Calu3 (cell line): ENCODE data around the gene ARL6IP5. TPM values are rescaled to one million over a fixed set of nuclear protein-coding genes. Genes with fewer than 3 reads are reported as not detected.

Experiments used
- BruUV-seq: library from RNA; stranded (reverse); fragments of 400-500 nt; replicated peaks from 2 replicates; lab custom pipeline; 2021; lab: Mats Ljungman, UMichigan
- CTCF ChIA-PET: fragments of 300-600 bp; sonication (Branson Sonifier 250); formaldehyde crosslinking; loops from one replicate; lab custom pipeline; 2022; ENCODE audit warnings: antibody characterized with exemption; lab: Charles Lee
- DNase-seq: peaks from one replicate; pipeline ENCODE4 v3.0.0; 2022
- H3K27ac Mint-ChIP-seq: one replicate; pipeline ENCODE4 v1.8.0; 2022; ENCODE audit warnings: mixed read lengths; ENCODE audit not compliant: unreplicated experiment
- H3K27me3 Mint-ChIP-seq: one replicate; pipeline ENCODE4 v1.8.0; 2022; ENCODE audit warnings: mixed read lengths; ENCODE audit not compliant: unreplicated experiment
- H3K36me3 Mint-ChIP-seq: one replicate; pipeline ENCODE4 v1.8.0; 2022; ENCODE audit warnings: mild to moderate bottlenecking, moderate library complexity, mixed read lengths; ENCODE audit not compliant: insufficient read depth, unreplicated experiment
- H3K4me1 Mint-ChIP-seq: one replicate; pipeline ENCODE4 v1.8.0; 2022; ENCODE audit warnings: mild to moderate bottlenecking, low read depth, mixed read lengths; ENCODE audit not compliant: unreplicated experiment
- H3K4me3 Mint-ChIP-seq: one replicate; pipeline ENCODE4 v1.8.0; 2022; ENCODE audit warnings: mild to moderate bottlenecking, low read depth, moderate library complexity, mixed read lengths; ENCODE audit not compliant: unreplicated experiment
- H3K9me3 Mint-ChIP-seq: one replicate; pipeline ENCODE4 v1.8.0; 2022; ENCODE audit warnings: low read depth, mixed read lengths; ENCODE audit not compliant: unreplicated experiment
- intact Hi-C: fragments of 100-400 bp; cut with micrococcal nuclease; formaldehyde crosslinking; loops from one replicate; pipeline ENCODE4 v1.10.0; 2022; ENCODE audit not compliant: unreplicated experiment
- total RNA-seq: library from RNA; stranded (reverse); gene quantifications from 2 replicates; pipeline ENCODE4 v1.2.3, GENCODE V29; 2022
- TF ChIP-seq, protein P1 (sequence below): fragments of 200-600 bp; IDR thresholded peaks from one replicate; pipeline ENCODE4 v1.8.0; 2022; ENCODE audit warnings: antibody characterized with exemption; ENCODE audit not compliant: unreplicated experiment

Gene ARL6IP5
- total RNA-seq, 1 experiment from 2014 or later: 76.9 TPM

DNA sequence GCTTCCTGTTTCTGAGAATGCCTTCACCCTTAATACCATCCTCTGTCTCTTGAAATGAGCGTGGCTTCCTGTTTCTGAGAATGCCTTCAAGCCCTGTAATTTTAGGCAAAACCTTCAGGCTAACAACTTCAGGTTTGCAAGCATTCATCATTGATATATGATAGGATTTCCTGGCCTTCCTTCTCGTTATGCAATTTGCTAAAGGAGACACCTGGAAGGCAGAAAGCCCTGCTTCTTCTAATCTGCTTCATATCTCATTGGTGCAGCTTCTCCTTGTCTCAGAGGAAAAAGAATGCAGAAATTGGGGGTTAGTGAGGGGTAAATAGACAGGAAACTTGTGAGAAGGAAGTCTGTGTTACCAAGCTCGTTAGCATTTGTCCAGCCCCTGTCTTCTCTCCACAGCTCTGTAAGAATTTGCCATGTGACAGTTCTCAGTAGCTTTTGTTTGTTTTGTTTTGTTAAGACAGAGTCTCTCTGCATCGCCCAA is 7.3 kb downstream of the ARL6IP5 start:
- H3K4me1 Mint-ChIP-seq: peaks cover 39% of the 10 kb centered on the region
- H3K36me3 Mint-ChIP-seq: peaks cover 29% of the 10 kb centered on the region
- no peaks in the 10 kb centered on the region for H3K9me3 Mint-ChIP-seq
- intact Hi-C loops: no loop called here
- no peak for DNase-seq
- CTCF ChIA-PET: interaction anchor here (0.8 kb wide), 1 partner anchor 15 kb away, joined by 3 read pairs; no protein-coding TSS in a partner anchor
- no peak overlapping the region for H3K4me3 Mint-ChIP-seq
- H3K27me3 Mint-ChIP-seq: no peaks in the 10 kb centered on the region
- no TSS peak for BruUV-seq
- TF ChIP-seq, protein P1, sequence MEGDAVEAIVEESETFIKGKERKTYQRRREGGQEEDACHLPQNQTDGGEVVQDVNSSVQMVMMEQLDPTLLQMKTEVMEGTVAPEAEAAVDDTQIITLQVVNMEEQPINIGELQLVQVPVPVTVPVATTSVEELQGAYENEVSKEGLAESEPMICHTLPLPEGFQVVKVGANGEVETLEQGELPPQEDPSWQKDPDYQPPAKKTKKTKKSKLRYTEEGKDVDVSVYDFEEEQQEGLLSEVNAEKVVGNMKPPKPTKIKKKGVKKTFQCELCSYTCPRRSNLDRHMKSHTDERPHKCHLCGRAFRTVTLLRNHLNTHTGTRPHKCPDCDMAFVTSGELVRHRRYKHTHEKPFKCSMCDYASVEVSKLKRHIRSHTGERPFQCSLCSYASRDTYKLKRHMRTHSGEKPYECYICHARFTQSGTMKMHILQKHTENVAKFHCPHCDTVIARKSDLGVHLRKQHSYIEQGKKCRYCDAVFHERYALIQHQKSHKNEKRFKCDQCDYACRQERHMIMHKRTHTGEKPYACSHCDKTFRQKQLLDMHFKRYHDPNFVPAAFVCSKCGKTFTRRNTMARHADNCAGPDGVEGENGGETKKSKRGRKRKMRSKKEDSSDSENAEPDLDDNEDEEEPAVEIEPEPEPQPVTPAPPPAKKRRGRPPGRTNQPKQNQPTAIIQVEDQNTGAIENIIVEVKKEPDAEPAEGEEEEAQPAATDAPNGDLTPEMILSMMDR: no peak
- H3K27ac Mint-ChIP-seq: no peak overlapping the region

DNA sequence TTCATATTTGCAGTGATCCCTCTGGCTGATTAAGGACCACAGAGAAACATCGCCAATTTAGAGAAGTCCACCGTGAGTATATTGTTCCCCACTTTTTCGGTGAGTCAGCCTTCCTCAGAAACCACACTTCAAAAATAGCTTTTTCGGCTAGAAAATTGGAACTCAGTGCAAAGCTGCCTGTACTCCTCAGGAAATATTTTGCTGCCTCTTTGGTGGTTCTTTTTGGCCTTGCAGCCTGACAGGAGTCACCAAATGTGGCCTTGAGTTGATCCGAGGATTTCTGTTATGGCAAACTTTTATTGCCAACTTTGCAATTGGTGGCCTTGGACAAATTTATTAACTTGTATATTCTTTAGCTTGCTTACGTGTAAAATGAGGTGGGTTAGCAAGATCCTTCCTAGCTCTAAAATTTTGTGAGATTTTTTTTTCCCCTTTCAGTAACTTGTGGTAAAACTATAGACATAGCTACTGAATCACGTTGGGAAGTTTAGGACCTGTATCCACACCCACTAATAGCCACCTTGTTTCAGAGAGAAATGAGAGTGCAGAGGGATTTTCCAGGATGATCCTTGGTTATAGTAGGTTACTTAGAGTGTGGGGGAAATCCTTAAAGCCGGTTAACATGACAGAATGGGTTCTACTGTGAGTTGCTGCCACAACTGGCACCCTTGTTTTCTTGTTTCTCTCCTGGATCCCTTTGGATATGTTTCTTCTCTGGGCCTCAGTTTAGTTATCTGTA is 9.9 kb downstream of the ARL6IP5 start:
- TF ChIP-seq, protein P1: no peak
- Mint-ChIP-seq H3K27ac (no peak overlapping the region), H3K27me3 (no peaks in the 10 kb centered on the region), H3K9me3 (no peaks in the 10 kb centered on the region), H3K4me3 (no peak overlapping the region), H3K36me3 (peaks cover 38% of the 10 kb centered on the region), H3K4me1 (peaks cover 30% of the 10 kb centered on the region)
- no peak for DNase-seq
- BruUV-seq: no TSS peak
- CTCF ChIA-PET: no interaction called here
- intact Hi-C loops: no loop called here

DNA sequence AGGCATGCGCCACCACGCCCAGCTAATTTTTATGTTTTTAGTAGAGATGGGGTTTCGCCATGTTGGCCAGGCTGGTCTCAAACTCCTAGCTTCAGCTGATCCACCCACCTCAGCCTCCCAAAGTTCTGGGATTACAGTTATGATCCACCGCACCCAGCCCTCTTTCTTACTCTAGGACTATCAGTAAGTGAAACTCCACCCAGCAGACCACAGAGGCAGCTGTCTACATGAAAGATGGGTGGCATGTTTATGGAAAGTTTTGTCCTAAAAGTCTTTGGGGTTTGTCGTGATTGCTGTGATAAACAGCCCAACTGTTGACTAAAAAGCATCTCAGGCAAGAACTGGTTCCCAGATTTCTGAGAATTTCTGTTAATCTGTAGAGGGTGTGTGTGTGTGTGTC is 10.9 kb downstream of the ARL6IP5 start:
- TF ChIP-seq, protein P1: no peak
- no peak for DNase-seq

DNA sequence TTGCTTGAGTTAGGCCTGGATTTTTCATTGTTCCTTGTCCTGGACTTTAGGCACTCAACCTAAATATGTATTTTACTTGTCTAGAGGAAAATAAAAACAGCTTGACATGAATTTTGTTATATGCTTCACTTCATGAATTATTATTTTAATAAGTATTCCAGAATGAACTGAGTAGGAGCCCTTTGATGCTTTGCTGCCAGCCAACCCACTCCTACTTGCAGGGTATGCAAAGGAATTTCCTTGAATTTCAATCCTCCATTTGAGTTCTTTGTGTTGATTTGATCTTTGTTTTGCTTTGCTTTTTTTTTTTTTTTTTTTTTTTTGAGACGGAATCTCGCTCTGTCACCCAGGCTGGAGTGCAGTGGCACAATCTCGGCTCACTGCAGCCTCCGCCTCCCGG is 11.6 kb downstream of the ARL6IP5 start:
- Mint-ChIP-seq H3K27me3 (no peaks in the 10 kb centered on the region), H3K36me3 (peaks cover 33% of the 10 kb centered on the region), H3K9me3 (no peaks in the 10 kb centered on the region), H3K4me3 (no peak overlapping the region), H3K27ac (no peak overlapping the region), H3K4me1 (peaks cover 16% of the 10 kb centered on the region)
- BruUV-seq: no TSS peak
- CTCF ChIA-PET: no interaction called here
- no peak for DNase-seq
- intact Hi-C loops: no loop called here
- TF ChIP-seq, protein P1: no peak

More for the DNA sequence above, 10.9 kb downstream of the ARL6IP5 start:
- Mint-ChIP-seq H3K27me3 (no peaks in the 10 kb centered on the region), H3K27ac (no peak overlapping the region), H3K4me1 (peaks cover 20% of the 10 kb centered on the region), H3K9me3 (no peaks in the 10 kb centered on the region), H3K4me3 (no peak overlapping the region), H3K36me3 (peaks cover 33% of the 10 kb centered on the region)
- no TSS peak for BruUV-seq
- intact Hi-C loops: no loop called here
- CTCF ChIA-PET: no interaction called here
